Naive B cell (primary cell): ENCODE measurements around the gene ZMYND11. TPM values are rescaled to one million over a fixed set of nuclear protein-coding genes. Genes with fewer than 3 reads are reported as not detected.
A peak's percentile ranks its signal among the peaks of the same experiment; 100 is the strongest.
"Not testable (repeated sequence)": the region's sequence is repeated elsewhere in the genome, so short reads cannot be mapped to it uniquely, and the experiment has no call there.

ENCODE experiments used
- ATAC-seq, 2 donors: fragments of 150-1000 bp; cut with Tn5 transposase; 2 replicates each; pipeline ENCODE4 v1.10.0; 2021; ENCODE audit warnings: low read depth in 2 of 2, mild to moderate bottlenecking in 2 of 2, moderate library complexity in 2 of 2
- DNase-seq: peaks from one replicate; pipeline ENCODE4 v3.0.0; 2022
- H3K27ac Mint-ChIP-seq, 6 donors: one replicate each; pipeline ENCODE4 v1.8.0; 2020 to 2022; ENCODE audit warnings: mild to moderate bottlenecking in 6 of 6, mixed read lengths in 6 of 6, moderate library complexity in 5 of 6, inconsistent platforms in 2 of 6
- H3K27me3 Mint-ChIP-seq, 3 donors: one replicate each; pipeline ENCODE4 v1.8.0; 2021 to 2022; ENCODE audit warnings: mixed read lengths in 3 of 3, mild to moderate bottlenecking in 1 of 3
- H3K36me3 Mint-ChIP-seq, 2 donors: one replicate each; pipeline ENCODE4 v1.8.0; 2020 to 2022; ENCODE audit warnings: mixed read lengths in 2 of 2, inconsistent platforms in 1 of 2, mild to moderate bottlenecking in 1 of 2
- H3K4me1 Mint-ChIP-seq, 3 donors: one replicate each; pipeline ENCODE4 v1.8.0; 2020 to 2022; ENCODE audit warnings: mixed read lengths in 3 of 3, inconsistent platforms in 1 of 3, mild to moderate bottlenecking in 1 of 3, moderate library complexity in 1 of 3
- H3K4me3 Mint-ChIP-seq, 8 donors: one replicate each; pipeline ENCODE4 v1.8.0; 2020 to 2022; ENCODE audit warnings: mild to moderate bottlenecking in 8 of 8, mixed read lengths in 8 of 8, moderate library complexity in 8 of 8, inconsistent platforms in 2 of 8
- H3K9me3 Mint-ChIP-seq, 7 donors: one replicate each; pipeline ENCODE4 v1.8.0; 2020 to 2022; ENCODE audit warnings: mixed read lengths in 7 of 7, mild to moderate bottlenecking in 5 of 7, inconsistent platforms in 2 of 7, moderate library complexity in 1 of 7
- polyA plus RNA-seq, 6 donors: library from polyadenylated mRNA; unstranded; fragments of 300-500 nt; fragmentation: Illumina TruSeq; gene quantifications; one replicate each; pipeline ENCODE4 v1.2.3, GENCODE V29; 2021; ENCODE audit warnings: low read depth in 6 of 6

ZMYND11 gene
- polyA plus RNA-seq, 6 donors from 2014 or later, result 10.5 to 25.6 (median 20.7) TPM

DNA sequence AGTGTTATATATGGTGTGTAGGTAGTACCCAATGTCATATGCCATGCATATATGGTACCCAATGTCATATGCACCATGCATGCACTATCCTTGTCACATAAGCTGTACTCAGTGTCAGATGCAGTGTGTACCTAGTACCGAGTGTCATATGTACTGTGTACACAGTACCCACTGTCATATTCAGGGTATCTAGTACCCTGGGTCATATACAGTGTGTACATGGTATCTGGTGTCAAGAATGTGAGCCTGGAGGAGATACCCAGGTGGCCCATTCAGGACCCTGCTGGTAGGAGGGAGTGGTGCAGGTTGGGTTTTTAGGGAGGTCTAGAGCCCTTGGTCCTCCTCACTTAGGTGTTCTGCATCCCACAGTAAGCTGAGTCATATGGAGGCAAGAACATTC lies 1.8 kb downstream of the ZMYND11 start:
- ATAC-seq, result peak; percentile 29 to 35
- H3K36me3 Mint-ChIP-seq, result no peaks in the 10 kb centered on the region

DNA sequence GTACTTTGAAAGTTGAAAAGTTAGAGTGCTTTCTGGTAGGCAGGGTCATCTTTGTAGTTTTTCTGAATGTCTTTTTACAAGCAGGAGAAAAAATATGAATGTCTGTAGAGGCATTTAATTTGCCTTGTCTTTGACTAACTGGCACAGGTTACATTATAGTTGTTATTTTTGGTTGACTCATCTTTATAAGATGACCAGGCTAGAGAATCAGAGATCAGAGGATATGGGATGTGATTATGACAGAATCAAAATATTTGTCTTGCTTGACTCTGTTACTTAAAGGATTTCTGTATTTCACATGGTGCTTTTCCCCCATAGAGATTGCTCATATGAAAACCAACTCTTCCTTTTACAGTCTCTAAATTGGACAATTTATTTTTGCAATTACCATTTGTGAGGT lies 2.4 kb downstream of the ZMYND11 start:
- no peak for DNase-seq
- H3K36me3 Mint-ChIP-seq, result no peaks in the 10 kb centered on the region
- peaks cover 0 to 8% (median 0%) of the 10 kb centered on the region in 3 donors for H3K27me3 Mint-ChIP-seq
- ATAC-seq, result no peak
- H3K4me3 Mint-ChIP-seq, result peak overlapping the region in 1 of 8 donors; percentile 60
- H3K27ac Mint-ChIP-seq, result peak overlapping the region in 1 of 6 donors; percentile 35
- no peaks in the 10 kb centered on the region for H3K9me3 Mint-ChIP-seq
- H3K4me1 Mint-ChIP-seq, result peaks cover 25 to 37% (median 25%) of the 10 kb centered on the region in 3 donors

More for the DNA sequence above, 1.8 kb downstream of the ZMYND11 start:
- peaks cover 0 to 12% (median 0%) of the 10 kb centered on the region in 3 donors for H3K27me3 Mint-ChIP-seq
- peak overlapping the region in 2 of 6 donors; percentile 10 to 84 for H3K27ac Mint-ChIP-seq
- H3K4me3 Mint-ChIP-seq, result peak overlapping the region in 6 of 8 donors; percentile 82 to 94 (median 90)
- peak; percentile 35 for DNase-seq
- H3K4me1 Mint-ChIP-seq, result peaks cover 23 to 35% (median 24%) of the 10 kb centered on the region in 3 donors
- no peaks in the 10 kb centered on the region for H3K9me3 Mint-ChIP-seq

- Mint-ChIP-seq H3K27ac (peak overlapping the region in 1 of 6 donors; percentile 2), H3K4me3 (no peak overlapping the region), H3K4me1 (peaks cover 10 to 48% (median 34%) of the 10 kb centered on the region in 3 donors), H3K36me3 (no peaks in the 10 kb centered on the region), H3K27me3 (no peaks in the 10 kb centered on the region), H3K9me3 (peaks cover 0 to 2% (median 0%) of the 10 kb centered on the region in 7 donors)
- DNase-seq (no peak), ATAC-seq (no peak)
Measured at GRCh38 chr10:142371-142770, 7.1 kb downstream of the ZMYND11 start.

DNA sequence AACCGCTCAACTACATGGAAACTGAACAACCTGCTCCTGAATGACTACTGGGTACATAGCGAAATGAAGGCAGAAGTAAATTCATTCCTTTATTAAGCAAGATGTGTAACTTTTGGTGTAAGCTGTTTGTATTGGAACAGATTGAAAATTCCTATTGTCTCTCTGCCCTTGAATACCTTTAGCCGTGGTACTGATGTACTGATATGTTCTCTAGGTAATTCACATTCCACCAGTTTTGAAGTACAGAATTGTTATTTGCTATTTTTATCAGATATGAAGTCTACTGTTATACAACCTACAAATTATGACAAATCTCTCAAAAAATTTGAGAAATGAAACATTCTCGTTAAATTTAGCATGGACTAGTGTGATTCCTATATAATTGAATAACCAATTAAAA lies 17.7 kb downstream of the ZMYND11 start:
- DNase-seq, result no peak
- Mint-ChIP-seq H3K4me1 (peaks cover 0 to 28% (median 28%) of the 10 kb centered on the region in 3 donors), H3K36me3 (no peaks in the 10 kb centered on the region), H3K27ac (peak overlapping the region in 1 of 6 donors; percentile 20), H3K27me3 (no peaks in the 10 kb centered on the region), H3K9me3 (peaks cover 0 to 1% (median 0%) of the 10 kb centered on the region in 7 donors), H3K4me3 (no peak overlapping the region)
- ATAC-seq, result no peak

GRCh38 chr10:154348-154747 lies 19.1 kb downstream of the ZMYND11 start:
- no peak for ATAC-seq
- DNase-seq, result no peak
- peak overlapping the region in 1 of 6 donors; percentile 11 for H3K27ac Mint-ChIP-seq
- no peaks in the 10 kb centered on the region for H3K9me3 Mint-ChIP-seq
- H3K36me3 Mint-ChIP-seq, result no peaks in the 10 kb centered on the region
- no peaks in the 10 kb centered on the region for H3K27me3 Mint-ChIP-seq
- H3K4me1 Mint-ChIP-seq, result peaks cover 0 to 30% (median 24%) of the 10 kb centered on the region in 3 donors
- no peak overlapping the region for H3K4me3 Mint-ChIP-seq

DNA sequence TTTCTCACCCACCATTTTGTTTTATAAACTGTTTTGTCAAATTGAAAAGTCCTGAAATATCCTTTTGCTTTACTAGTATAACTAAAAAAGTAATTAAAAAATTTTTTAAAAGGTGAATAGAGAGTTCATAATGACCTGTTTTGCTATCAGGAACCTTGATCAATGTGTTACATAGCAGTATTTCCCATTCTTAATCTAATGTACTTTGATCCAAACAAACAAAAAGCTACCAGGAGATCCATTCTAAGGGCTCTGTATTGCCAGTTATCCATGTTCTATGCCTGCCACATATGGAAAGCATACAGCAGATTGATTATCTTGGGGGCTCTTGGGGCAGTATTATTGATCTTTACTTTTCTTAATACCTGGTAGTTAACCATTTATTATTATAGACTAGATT lies 32.1 kb downstream of the ZMYND11 start:
- Mint-ChIP-seq H3K4me3 (no peak overlapping the region), H3K27ac (no peak overlapping the region), H3K27me3 (no peaks in the 10 kb centered on the region), H3K9me3 (peaks cover 0 to 13% (median 6%) of the 10 kb centered on the region in 7 donors), H3K4me1 (peaks cover 20 to 59% (median 21%) of the 10 kb centered on the region in 3 donors), H3K36me3 (peaks cover 0 to 10% of the 10 kb centered on the region in 2 donors)
- no peak for DNase-seq
- ATAC-seq, result no peak

GRCh38 chr10:173741-174140 lies 38.5 kb downstream of the ZMYND11 start:
- Mint-ChIP-seq H3K36me3 (no peaks in the 10 kb centered on the region), H3K4me3 (no peak overlapping the region), H3K27ac (no peak overlapping the region), H3K9me3 (peaks cover 0 to 5% (median 2%) of the 10 kb centered on the region in 7 donors), H3K4me1 (peaks cover 0 to 31% (median under 1%) of the 10 kb centered on the region in 3 donors), H3K27me3 (no peaks in the 10 kb centered on the region)
- ATAC-seq (no peak), DNase-seq (no peak)

DNA sequence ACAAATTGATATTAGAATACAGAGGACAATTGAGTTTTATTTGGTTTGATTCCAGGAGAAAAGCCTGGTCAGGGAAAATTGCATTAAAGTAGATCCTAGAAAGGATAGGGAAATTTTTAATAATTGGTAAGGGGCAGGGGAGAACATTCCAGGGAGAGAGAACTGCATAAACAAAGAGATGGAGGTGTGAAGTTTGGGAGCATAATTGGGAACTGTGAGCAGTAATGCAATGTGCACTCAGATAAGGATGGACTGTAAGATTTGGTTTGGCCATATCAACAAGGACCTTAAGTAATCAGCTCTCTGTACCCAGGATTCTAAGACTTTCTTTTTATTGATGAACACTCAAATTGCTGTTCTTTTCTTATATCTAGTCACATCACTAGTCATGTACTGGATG lies 41.4 kb downstream of the ZMYND11 start:
- ATAC-seq (no peak), DNase-seq (no peak)
- Mint-ChIP-seq H3K4me3 (no peak overlapping the region), H3K36me3 (no peaks in the 10 kb centered on the region), H3K9me3 (no peaks in the 10 kb centered on the region), H3K4me1 (peaks cover 0 to 11% (median 0%) of the 10 kb centered on the region in 3 donors), H3K27me3 (no peaks in the 10 kb centered on the region), H3K27ac (no peak overlapping the region)

GRCh38 chr10:178208-178607 lies 43.0 kb downstream of the ZMYND11 start:
- peaks cover 3 to 9% of the 10 kb centered on the region in 2 donors for H3K36me3 Mint-ChIP-seq
- no peak overlapping the region for H3K4me3 Mint-ChIP-seq
- ATAC-seq, result no peak
- no peak for DNase-seq
- peaks cover 0 to 8% (median 2%) of the 10 kb centered on the region in 3 donors for H3K4me1 Mint-ChIP-seq
- no peak overlapping the region for H3K27ac Mint-ChIP-seq
- no peaks in the 10 kb centered on the region for H3K9me3 Mint-ChIP-seq
- no peaks in the 10 kb centered on the region for H3K27me3 Mint-ChIP-seq

DNA sequence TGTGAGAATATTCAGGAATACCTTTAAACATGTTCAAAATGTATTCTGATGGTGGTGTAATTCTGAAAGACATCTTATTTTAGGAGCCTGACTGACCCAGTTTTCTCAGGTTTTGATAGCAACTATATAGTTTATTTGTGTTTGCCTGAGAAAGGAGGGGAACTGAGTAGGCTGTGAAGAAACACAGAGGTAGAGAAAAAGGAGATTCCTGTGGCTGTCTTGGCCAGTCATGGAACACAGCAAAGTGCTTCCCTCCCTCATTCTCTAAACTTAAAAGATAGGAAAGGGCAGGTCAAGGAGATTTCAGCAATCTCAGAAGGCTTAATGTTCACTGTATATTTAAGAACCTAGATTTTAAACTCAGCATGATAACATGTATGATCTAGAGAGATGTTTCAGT lies 43.5 kb downstream of the ZMYND11 start:
- Mint-ChIP-seq H3K27me3 (no peaks in the 10 kb centered on the region), H3K9me3 (peaks cover 0 to 3% (median 0%) of the 10 kb centered on the region in 7 donors), H3K4me1 (peaks cover 0 to 9% (median 2%) of the 10 kb centered on the region in 3 donors), H3K4me3 (no peak overlapping the region), H3K36me3 (peaks cover 8 to 12% of the 10 kb centered on the region in 2 donors), H3K27ac (peak overlapping the region in 1 of 6 donors; percentile 68)
- no peak for ATAC-seq
- no peak for DNase-seq

GRCh38 chr10:182441-183201 lies 47.4 kb downstream of the ZMYND11 start:
- H3K27ac Mint-ChIP-seq, result peak overlapping the region in 1 of 6 donors; percentile 45
- peaks cover 4 to 12% (median 6%) of the 10 kb centered on the region in 7 donors for H3K9me3 Mint-ChIP-seq
- H3K4me3 Mint-ChIP-seq, result no peak overlapping the region

GRCh38 chr10:184174-184573 lies 48.9 kb downstream of the ZMYND11 start:
- DNase-seq (no peak), ATAC-seq (no peak)
- Mint-ChIP-seq H3K9me3 (peaks cover 4 to 12% (median 6%) of the 10 kb centered on the region in 7 donors), H3K4me3 (no peak overlapping the region), H3K27me3 (no peaks in the 10 kb centered on the region), H3K4me1 (peaks cover 0 to 8% (median 2%) of the 10 kb centered on the region in 3 donors), H3K36me3 (peaks cover 22 to 28% of the 10 kb centered on the region in 2 donors), H3K27ac (peak overlapping the region in 1 of 6 donors; percentile 85)

More at GRCh38 chr10:182441-183201, 47.4 kb downstream of the ZMYND11 start:
- Mint-ChIP-seq H3K4me1 (peaks cover 0 to 4% (median 2%) of the 10 kb centered on the region in 3 donors), H3K36me3 (peaks cover 22% of the 10 kb centered on the region in 2 donors), H3K27me3 (no peaks in the 10 kb centered on the region)
- DNase-seq (no peak), ATAC-seq (no peak)

DNA sequence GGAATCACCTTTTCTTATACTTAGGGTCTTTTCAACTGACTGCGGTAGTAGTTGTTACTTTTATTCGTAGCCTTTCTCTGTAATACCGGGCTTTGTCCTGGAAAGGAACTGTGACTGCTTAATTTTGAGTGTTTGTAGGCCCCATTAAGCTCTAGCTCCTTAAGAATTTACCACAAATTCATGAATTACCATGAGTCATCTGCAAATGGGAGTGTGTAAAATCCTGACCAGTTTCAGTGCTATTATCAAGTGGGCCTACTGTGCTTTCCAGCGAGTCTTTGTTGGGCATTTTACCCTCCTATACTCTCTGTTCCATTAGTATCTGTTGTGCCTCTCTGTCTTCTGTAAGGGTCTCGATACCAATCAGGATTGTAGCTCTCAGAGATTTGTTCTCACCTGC lies 49.7 kb downstream of the ZMYND11 start:
- no peak for DNase-seq
- H3K27me3 Mint-ChIP-seq, result no peaks in the 10 kb centered on the region
- H3K4me1 Mint-ChIP-seq, result peaks cover 0 to 8% (median 2%) of the 10 kb centered on the region in 3 donors
- H3K27ac Mint-ChIP-seq, result no peak overlapping the region
- no peak for ATAC-seq
- peaks cover 22 to 28% of the 10 kb centered on the region in 2 donors for H3K36me3 Mint-ChIP-seq
- peaks cover 4 to 12% (median 6%) of the 10 kb centered on the region in 7 donors for H3K9me3 Mint-ChIP-seq
- H3K4me3 Mint-ChIP-seq, result no peak overlapping the region

DNA sequence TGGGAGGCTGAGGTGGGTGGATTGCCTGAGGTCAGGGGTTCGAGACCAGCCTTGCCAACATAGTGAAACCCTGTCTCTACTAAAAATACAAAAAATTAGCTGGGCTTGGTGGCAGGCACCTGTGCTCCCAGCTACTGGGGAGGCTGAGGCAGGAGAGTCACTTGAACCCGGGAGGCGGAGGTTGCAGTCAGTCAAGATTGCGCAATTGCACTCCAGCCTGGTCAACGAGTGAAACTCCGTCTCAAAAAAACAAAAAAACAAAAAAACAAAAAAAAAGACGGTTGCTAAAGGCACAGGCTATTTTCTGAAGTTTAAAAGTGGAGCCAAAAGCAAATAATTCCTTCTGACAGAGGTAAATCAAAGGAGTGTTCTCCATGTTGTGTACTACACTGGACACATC lies 50.3 kb downstream of the ZMYND11 start:
- ATAC-seq, H3K27ac Mint-ChIP-seq, H3K27me3 Mint-ChIP-seq, DNase-seq, H3K4me3 Mint-ChIP-seq: not testable (repeated sequence)
- peaks cover 0 to 13% (median 2%) of the 10 kb centered on the region in 3 donors for H3K4me1 Mint-ChIP-seq
- H3K36me3 Mint-ChIP-seq, result peaks cover 22 to 28% of the 10 kb centered on the region in 2 donors
- H3K9me3 Mint-ChIP-seq, result peaks cover 4 to 12% (median 6%) of the 10 kb centered on the region in 7 donors
